GM21423 (cell line): ENCODE measurements around the gene AKTIP.
"Not testable (repeated sequence)": the region's sequence is repeated elsewhere in the genome, so short reads cannot be mapped to it uniquely, and the experiment has no call there.

Source experiments
- ATAC-seq: cut with Tn5 transposase; IDR thresholded peaks from one replicate; pipeline ENCODE4 v1.9.1; 2021; ENCODE audit warnings: mild to moderate bottlenecking, moderate library complexity; ENCODE audit not compliant: unreplicated experiment

The AKTIP gene

DNA sequence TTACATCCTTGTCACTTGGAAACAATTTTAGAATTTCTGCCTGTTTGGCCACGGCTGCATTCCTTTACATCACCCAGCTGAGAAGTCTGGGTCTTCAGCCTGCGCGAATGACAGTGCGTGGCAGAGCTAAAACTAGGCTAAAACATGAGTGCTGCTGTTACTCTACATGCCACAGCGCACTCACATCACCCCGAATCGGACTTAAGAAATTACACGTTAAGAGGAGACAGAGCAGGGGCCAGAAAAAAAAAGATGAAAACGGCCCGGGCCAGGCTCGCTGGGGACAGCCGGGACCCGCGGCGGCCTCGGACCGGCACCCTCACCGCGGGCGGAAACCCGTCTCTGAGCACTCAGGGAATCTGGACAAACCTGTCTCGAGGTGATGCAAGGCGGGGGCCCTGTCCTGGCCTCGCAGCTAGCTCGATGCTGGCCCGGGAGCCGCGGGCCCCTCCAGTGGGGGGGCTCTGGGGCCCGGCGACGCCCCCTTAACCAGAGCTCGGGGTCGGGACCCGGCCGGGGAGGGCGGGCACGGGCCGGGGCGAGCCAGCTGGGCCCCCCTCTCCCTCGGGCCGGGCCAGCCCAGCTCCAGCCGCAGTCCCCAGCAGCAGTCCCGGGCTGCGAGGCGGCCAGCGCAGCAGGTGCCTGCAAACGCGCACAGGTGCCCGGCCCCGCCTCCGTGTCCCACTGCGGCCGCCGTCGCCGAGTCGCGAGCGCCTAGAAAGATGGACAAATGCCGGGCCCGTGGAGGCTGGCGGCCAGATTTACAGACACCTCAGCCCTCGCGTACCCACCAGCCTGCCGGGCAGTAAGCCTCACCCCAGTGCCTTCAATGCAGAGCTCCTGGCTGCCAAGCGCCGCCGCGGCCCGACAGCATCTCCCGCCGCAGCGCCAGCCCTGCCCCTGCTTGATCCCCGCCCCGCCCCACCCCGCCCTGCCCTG, at the start of gene AKTIP:
Gene AKTIP (minus strand): TSS at position 879 of the 939 bp plus-strand sequence. CDS start 2,950 bp downstream, outside the sequence.
- peak; percentile 16 for ATAC-seq

DNA sequence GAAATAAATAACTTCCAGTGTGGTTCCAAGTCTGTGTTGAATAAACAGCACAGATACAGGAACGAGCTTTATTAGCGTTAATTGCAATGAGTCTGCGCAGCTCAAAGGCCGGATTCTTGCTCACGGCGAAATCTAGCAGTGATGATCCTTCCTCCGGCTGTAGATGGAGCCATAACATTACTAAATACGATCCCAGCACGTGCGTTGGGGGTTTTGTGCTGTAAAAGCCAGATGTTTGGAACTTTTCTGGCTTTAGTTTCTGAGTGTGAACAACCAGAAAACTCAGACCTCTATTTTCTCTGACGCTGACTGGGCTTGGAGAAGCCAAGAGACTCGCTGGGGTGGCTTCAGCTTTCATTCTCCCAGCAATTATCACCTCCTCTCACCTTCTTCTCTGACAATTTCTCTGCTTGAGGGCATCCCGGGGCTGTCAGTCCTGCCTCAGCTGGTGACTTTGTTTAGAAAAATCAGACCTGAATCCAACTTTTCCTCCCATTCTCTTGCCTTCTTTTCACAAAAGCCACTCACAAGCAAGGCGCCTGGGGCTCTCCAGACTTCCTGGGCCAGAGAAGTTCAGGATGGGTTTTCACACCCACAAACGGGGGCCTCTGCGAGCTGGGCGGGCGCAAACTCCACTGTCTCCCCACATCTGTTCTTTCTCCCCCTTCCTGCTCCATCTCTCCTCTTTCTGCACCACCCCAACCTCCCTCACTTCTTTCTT, 47.1 kb upstream of the AKTIP start:
- peak; percentile 66 for ATAC-seq

DNA sequence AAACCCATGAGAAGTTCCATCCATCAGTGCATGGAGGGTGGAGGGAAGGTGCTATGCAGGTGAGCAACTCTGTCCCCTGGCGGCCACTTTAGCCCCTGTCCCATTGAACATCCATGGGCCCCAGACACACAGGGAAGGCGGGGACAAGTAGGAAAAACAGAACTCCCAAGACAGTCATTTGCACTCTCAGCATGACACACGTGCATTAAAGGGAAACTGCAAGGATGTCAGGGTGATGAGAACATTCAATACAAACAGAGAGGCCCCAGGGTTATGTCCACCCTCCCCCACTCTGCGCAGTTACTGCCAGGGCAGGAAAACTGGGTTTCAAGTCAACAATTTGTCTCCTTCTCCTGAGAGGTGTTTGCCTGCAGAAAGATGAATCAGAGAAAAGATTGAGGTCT, 44.0 kb upstream of the AKTIP start:
- ATAC-seq = no peak

DNA sequence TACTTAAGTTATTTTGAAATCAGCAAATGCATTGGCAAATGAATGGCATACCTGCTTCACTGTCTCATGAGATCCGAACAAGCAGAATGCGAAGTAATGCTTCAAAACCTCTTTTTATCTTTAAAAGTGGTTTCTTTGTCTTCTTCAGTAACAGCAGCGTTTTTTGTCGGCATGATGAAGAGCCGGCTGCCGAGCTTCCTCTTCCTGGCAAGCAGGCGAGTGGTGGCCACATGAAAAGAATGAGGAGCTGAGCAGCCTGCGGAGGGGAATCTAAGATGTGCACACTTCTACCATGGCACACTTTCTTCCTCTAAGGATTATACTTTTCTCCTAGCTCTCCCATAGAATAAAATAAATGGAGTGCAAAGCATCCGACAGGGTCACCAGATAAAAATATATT, 42.4 kb upstream of the AKTIP start:
- no peak for ATAC-seq

DNA sequence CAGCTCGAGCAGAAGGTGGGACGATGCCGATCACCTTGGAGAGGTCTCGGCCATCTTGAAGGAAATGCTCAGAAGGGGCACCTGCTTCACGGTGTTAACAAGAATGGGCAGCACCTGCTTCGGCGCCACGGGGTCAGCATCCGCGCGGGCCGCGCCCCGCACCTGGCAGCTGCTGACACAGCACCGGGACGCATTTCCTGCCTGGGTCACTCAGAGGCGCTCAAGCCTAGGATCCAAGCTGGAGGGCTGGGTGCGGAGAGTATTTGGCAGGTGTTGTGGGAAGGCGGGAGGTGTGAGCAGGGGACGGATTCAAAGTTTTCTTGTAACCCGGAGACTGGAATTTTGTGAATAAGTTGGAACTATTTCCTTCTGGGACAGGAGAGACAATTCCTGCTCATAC, 39.3 kb upstream of the AKTIP start:
- ATAC-seq = no peak

DNA sequence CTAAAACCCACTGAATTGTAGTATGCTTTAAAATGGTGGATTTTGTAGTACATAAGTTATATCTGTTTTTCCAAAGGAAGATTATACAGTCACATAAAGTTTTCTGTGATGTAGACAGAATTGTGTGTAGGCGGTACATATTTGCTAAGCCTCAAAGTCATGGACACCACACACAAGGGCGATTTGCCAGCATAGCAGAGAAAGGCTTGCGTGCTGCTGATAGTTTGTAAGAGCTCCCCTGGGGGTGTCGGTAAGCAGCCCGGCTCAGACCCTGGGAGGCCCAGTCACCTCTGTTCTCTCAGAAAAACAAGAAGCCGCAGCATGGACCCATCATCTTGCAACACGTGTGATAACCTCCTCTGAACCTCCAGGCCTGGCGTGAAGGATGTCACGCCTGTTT, 38.3 kb upstream of the AKTIP start:
- ATAC-seq = no peak

DNA sequence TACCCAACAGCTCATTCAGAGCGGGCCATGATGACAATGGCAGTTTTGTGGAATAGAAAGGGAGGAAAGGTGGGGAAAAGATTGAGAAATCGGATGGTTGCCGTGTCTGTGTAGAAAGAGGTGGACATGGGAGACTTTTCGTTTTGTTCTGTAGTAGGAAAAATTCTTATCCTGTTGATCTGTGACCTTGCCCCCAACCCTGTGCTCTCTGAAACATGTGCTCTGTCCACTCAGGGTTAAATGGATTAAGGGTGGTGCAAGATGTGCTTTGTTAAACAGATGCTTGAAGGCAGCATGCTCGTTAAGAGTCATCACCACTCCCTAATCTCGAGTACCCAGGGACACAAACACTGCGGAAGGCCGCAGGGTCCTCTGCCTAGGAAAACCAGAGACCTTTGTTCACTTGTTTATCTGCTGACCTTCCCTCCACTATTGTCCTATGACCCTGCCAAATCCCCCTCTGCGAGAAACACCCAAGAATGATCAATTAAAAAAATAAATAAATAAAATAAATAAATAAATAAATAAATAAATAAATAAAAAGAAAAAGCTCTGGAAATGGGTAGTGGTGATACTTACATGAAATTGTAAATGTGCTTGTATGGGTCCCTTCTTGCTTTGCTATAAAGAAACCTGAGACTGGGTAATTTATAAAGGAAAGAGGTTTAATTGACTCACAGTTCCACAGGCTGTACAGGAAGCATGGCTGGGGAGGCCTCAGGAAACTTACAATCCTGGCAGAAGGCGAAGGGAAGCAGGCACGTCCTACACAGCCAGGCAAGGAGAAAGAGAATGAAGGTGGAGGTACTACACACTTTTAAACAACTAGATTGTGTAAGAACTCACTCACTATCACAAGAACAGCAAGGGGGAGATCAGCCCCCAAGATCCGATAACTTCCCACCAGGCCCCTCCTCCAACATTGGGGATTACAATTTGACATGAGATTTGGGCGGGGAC, 37.0 kb upstream of the AKTIP start:
- not testable (repeated sequence) for ATAC-seq

DNA sequence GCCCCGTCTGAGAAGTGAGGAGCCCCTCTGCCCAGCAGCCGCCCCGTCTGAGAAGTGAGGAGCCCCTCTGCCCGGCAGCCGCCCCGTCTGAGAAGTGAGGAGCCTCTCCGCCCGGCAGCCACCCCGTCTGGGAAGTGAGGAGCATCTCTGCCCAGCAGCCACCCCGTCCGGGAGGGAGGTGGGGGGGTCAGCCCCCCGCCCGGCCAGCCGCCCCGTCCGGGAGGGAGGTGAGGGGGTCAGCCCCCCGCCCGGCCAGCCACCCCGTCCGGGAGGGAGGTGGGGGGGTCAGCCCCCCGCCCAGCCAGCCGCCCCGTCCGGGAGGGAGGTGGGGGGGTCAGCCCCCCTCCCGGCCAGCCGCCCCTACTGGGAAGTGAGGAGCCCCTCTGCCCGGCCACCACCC, 36.3 kb upstream of the AKTIP start:
- not testable (repeated sequence) for ATAC-seq

DNA sequence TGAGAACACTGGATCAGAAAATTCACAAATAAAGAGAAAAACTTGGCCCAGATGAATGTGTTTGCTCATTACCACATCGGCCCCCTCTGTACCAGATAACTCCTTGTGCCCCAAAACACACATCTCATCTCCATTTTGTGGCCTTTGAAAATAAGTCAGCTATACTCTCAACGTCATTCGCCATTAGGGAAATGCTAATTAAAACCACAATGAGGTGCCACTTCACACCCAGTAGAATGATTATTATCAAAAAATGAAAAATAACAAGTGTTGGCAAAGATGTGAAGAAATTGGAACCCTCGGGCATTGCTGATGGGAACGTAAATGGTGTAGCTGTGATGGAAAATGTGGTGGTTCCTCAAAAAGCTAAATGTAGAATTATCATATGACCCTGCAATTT, 34.6 kb upstream of the AKTIP start:
- no peak for ATAC-seq

DNA sequence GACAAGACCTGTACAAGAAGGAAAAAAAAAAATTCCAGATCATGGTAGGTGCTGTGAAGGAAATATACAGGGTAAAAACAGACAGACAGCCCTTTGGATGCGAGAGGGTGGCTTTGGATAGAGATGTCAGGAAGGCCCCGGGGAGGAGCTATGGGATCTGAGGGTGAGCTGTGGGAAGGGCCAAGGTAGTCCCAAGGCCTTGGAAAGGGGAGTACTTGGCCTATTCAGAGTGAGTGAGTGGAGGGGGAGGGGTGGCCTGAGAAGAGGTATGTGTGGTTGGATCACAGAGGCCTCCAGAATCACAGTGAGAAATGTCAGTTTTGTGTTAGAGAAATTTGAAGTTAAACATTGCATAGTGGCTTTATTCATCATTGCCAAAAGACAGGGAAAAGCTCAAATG, 31.2 kb upstream of the AKTIP start:
- ATAC-seq = no peak

DNA sequence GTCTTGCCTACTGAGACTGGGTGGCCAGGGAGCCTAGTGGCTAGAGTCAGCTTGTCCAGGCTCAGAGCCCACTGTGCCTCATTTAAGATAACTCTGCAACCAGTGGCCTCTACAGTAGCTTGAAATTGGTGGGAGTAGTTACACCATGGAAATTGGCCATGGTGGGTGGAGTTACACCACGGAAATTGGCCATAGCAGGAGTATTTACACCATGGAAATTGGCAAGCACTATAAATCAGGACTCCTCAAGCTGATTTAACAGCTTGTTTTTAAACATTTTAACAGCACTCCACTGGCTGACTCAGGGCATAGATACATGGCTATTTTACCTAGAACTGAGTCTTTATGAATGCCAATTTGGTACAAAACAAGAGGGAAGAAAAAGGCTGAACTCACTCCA, 27.7 kb upstream of the AKTIP start:
- no peak for ATAC-seq

DNA sequence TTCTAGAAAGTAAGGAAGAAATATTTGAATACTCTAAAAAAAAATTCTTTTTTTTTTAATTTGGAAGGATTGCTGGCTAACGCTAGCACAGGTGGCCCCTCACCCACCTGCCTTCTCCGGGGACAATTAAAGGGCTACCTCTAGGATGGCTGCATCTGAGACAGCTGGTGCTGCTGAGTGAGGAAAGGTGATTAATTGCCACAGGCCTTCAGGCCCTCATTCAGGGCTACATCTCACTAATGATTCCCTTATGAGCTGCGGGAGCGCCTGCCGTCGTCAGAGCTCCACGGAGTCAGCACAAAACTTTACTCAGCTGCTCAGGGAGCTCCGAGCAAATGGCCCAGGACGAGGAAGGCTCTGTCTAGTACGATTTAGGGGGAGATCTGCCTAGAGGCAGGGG, 27.0 kb upstream of the AKTIP start:
- ATAC-seq = no peak

DNA sequence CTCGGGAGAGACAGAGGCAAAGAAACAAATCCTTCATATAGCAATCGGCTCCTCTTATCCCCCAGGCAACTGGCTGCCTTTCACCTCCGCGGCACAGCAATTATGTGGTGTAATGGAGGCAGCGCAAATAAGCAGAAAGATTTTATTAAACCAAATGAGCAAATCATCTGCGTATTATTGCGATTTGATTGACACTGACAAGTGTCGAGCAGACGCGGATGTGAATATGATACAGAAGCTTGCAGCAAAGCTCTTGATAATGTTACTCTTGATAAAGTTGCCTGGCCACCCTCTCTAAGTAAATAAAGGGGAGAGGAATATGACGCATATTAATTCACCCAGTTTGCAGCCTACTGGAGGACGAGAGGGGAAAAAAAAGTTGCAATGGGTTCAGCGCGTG, 26.5 kb upstream of the AKTIP start:
- no peak for ATAC-seq

DNA sequence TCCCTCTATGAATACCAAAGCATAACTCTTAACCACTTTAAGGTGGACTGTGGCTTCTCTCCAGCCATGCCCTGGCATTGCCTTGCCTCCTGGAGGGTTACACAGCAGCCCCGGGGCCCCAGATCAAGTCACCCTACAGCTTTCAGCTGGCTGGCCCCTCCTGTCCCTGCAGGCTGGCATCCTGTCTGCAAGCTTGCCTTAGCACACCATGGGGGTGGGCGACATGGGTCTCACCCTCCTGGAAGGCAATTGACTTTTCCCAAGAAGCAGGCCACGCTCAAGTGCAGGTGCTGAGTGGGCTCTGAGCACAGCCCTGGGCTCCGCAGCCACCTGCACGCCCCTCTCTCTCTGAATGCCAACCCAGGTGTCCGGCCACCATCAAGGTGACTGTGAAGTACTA, 25.8 kb upstream of the AKTIP start:
- no peak for ATAC-seq

DNA sequence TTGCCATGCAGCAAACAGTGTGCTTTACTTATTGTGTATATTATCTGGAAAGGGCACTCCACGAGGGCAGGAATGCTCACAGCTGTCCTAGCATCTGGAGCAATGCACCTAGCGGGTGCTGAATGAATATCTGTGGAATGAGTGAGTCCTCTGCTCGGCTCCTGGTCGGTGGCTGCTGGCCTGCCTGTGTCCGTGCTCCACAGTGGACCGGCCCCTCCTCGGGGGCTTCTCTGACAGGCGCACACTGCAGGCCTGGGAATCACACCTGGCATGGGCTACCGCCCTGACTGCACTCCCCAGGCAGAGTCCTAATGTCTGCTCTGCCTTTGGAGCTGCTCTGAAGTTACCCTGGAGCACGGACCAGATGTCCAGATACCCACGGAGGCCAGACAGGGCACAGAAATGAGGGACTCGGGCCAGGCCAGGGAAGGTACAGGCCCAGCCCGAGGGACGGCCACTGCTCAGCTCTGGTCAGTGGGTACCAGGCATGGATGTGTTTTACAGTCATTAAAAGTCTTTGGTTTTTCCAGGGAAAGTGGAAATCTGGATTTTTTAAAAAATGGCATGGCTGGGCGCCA, 21.1 kb upstream of the AKTIP start:
- ATAC-seq = no peak

DNA sequence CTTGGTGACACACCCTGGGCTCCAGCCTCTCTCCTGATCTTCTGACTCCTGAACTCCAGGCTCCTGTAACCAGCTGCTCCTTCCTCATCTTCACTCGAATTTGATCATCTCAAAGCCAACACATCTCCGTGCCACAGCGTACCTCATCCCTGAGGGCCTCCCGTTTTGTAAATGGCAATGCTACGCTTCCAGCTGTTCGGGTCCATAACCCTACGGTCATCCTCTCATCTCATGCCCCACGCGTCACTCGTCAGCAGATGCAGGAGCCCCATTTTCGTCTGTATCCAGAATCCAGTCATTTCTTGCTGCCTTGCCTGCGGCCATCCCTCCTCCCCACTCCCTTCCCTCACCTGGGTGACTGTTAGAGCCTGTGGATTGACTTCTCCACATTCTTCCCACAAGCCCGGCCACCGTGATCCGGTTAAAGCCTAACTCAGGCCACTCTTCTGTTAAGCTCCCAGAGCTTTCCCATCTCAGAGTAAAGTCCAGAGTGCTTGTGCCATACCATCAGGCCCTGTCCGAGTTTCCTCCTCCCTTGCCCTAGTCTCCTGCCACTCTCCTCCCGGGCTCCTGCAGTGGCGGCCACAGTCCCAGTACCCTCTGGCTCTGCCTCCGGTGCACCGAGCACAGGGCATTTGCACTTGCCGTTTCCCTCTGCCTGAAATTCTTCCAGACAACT, 20.3 kb upstream of the AKTIP start:
- no peak for ATAC-seq

DNA sequence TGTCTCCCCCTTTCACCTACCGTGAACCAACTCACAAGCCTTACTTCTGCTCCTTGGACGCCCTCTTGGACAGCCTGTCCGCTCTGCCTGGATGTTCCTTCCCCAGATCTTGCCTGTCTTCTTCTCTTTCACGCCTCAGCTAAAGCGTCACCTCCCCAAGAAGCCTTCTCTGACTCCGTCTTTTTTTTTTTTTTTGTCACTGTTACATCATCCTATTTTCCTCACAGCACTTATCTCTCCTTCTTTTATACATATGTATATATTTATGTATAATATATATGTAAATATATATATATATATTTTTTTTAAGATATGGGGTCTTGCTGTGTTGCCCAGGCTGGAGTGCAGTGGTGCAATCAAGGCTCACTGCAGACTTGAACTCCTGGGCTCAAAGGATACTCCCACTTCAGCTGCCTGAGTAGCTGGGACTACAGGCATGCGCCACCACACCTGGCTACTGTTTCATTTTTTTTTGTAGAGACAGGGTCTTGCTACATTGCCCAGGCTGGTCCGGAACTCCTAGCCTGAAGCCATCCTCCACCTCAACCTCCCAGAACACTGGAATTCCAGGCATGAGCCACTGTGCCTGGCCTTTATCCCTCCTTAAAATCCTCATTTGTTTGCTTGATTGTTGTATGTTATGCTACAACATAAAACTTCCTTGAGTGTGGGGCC, 16.5 kb upstream of the AKTIP start:
- ATAC-seq = no peak

DNA sequence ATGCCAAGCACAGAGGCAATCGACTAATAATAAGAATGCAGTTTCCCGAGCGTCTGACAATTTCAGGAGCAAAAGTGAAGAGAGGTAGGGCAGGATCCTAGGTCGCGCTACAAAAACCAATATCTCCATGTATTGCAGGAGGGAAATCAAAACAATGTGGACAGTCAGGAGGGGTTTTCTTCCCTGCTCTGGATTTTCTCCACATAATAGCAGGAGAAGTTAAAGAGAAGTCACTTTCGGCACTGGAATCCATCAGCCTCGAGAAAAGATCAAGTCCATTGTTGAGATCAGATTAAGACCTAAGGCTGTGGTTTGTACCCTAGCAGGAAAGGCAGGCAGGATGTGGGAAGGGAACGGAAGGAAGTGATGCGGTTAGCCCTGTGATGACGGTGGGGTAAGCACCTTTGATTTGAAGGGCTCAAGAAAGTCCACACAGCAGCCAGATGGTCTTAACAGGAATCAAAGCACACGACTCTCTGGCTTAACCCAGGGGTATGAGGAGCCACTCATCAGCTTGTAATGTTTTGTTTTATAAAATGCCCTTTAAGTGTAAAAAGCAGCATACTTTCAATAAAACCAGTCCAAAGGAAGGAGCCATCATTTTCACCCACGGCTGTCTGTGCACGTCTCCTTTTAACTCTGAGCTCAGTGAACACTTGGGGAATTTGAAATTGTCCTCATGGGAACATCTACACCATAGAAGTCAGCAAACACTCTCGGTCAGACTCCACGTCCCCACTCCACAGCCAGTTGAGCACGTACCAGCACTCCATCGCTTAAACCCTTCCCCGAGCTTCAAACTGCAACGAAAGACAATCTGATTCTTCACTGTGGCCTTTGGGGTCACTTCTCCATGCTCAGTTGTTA, 15.8 kb upstream of the AKTIP start:
- peak; percentile 99 for ATAC-seq

DNA sequence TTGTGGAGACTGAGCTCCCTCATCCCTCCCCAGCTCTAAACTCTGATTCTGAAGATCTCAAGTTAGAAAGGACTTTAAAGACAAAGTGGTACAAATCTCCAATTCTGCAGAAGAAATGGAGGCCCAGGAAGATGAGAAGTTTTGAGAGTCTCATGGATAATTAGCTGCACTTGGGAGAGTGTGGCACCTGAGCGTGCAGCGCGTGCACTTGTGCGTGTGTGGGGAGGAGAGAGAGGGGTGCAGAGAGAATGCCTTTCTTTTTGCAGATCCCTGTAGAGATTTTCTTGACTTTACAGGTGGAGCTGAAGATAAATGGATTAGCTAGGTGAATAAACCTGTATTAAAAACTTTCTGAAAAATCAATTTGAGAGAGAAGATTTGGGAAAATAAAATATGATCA, 14.8 kb upstream of the AKTIP start:
- ATAC-seq = no peak
